Nephron (organoid): ENCODE data around the gene VAC14.

Experiments used
- H3K27ac Mint-ChIP-seq, 3 experiments: 2 replicates each; pipeline ENCODE4 v1.8.0; 2020; ENCODE audit warnings: mixed read lengths in 3 of 3, mild to moderate bottlenecking in 2 of 3, moderate library complexity in 1 of 3
- H3K27me3 Mint-ChIP-seq: 2 replicates; pipeline ENCODE4 v1.8.0; 2021; ENCODE audit warnings: low read depth, mild to moderate bottlenecking, moderate library complexity, mixed read lengths
- H3K36me3 Mint-ChIP-seq: 2 replicates; pipeline ENCODE4 v1.8.0; 2020; ENCODE audit warnings: low read depth, mixed read lengths
- H3K4me1 Mint-ChIP-seq: 2 replicates; pipeline ENCODE4 v1.8.0; 2020; ENCODE audit warnings: mixed read lengths
- H3K4me3 Mint-ChIP-seq, 3 experiments: 2 replicates each; pipeline ENCODE4 v1.8.0; 2020; ENCODE audit warnings: mild to moderate bottlenecking in 3 of 3, mixed read lengths in 3 of 3, moderate library complexity in 2 of 3
- H3K9me3 Mint-ChIP-seq: 2 replicates; pipeline ENCODE4 v1.8.0; 2020; ENCODE audit warnings: mixed read lengths
- TF ChIP-seq, protein P1 (sequence below), 3 experiments: fragments of 200-600 bp; sonication (generic); IDR thresholded peaks; one replicate each; pipeline ENCODE4 v1.5.0; 2021; ENCODE audit warnings: antibody characterized with exemption in 3 of 3; ENCODE audit not compliant: unreplicated experiment in 3 of 3

VAC14 gene

DNA sequence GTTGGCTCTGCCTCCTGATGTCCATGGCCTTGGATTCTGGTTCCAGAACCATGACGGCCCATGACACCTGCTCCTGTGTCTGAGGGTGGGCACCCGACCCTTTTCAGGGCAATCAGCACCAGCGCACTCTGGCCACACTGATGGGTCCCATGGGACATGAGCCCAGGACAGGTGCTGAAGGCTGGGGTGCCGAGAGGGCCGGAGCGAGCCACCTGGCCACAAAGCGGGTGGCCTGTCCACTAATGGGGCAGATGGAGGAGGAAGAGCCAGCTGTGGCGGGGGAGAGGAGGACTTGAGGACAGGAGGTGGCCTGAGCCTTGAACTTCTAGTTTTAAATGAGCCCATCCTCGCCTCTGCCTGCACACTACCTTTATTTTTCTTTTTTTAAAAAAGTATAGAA, 83.9 kb downstream of the VAC14 start:
- Mint-ChIP-seq H3K4me3 (no peak overlapping the region), H3K36me3 (peaks cover 29% of the 10 kb centered on the region), H3K27me3 (peaks cover 3% of the 10 kb centered on the region), H3K9me3 (no peaks in the 10 kb centered on the region), H3K4me1 (peaks cover 85% of the 10 kb centered on the region), H3K27ac (peak overlapping the region; percentile 97 to 100 (median 99))
- TF ChIP-seq, protein P1, sequence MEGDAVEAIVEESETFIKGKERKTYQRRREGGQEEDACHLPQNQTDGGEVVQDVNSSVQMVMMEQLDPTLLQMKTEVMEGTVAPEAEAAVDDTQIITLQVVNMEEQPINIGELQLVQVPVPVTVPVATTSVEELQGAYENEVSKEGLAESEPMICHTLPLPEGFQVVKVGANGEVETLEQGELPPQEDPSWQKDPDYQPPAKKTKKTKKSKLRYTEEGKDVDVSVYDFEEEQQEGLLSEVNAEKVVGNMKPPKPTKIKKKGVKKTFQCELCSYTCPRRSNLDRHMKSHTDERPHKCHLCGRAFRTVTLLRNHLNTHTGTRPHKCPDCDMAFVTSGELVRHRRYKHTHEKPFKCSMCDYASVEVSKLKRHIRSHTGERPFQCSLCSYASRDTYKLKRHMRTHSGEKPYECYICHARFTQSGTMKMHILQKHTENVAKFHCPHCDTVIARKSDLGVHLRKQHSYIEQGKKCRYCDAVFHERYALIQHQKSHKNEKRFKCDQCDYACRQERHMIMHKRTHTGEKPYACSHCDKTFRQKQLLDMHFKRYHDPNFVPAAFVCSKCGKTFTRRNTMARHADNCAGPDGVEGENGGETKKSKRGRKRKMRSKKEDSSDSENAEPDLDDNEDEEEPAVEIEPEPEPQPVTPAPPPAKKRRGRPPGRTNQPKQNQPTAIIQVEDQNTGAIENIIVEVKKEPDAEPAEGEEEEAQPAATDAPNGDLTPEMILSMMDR (IDR thresholded peaks at IDR 0.05; ENCODE audit: unreplicated experiment in 3 of 3) = no peak

DNA sequence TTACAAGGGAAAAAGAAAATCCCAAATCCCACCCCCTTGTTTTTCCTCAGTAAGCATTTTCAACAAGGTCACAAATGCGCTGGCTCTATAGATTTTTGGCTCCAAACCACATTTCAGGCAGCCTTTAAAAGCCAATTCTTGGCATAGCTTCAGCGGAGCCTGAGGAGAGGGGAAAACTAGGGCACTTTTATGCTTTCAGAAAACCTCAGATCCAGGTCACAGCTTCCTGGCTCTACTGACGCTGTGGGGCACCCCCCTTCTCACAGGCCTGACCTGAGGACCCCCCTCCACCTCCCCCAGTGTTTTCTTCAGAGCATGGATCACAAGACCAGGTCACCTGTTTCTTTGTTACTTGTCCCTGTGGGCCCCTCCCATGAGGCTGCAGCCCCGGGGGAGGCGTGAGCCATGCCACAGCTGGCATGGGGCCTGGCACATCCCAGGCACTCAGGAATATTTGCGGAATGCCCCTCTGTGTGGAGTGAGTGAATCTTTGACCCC, 85.0 kb downstream of the VAC14 start:
- peak overlapping the region; percentile 62 to 79 (median 69) for H3K4me3 Mint-ChIP-seq
- peaks cover 28% of the 10 kb centered on the region for H3K36me3 Mint-ChIP-seq
- TF ChIP-seq, protein P1 (IDR thresholded peaks at IDR 0.05; ENCODE audit: unreplicated experiment in 3 of 3) = no peak
- H3K4me1 Mint-ChIP-seq = peaks cover 92% of the 10 kb centered on the region
- H3K27ac Mint-ChIP-seq = peak overlapping the region; percentile 97 to 100 (median 99)
- no peaks in the 10 kb centered on the region for H3K9me3 Mint-ChIP-seq
- H3K27me3 Mint-ChIP-seq = no peaks in the 10 kb centered on the region

DNA sequence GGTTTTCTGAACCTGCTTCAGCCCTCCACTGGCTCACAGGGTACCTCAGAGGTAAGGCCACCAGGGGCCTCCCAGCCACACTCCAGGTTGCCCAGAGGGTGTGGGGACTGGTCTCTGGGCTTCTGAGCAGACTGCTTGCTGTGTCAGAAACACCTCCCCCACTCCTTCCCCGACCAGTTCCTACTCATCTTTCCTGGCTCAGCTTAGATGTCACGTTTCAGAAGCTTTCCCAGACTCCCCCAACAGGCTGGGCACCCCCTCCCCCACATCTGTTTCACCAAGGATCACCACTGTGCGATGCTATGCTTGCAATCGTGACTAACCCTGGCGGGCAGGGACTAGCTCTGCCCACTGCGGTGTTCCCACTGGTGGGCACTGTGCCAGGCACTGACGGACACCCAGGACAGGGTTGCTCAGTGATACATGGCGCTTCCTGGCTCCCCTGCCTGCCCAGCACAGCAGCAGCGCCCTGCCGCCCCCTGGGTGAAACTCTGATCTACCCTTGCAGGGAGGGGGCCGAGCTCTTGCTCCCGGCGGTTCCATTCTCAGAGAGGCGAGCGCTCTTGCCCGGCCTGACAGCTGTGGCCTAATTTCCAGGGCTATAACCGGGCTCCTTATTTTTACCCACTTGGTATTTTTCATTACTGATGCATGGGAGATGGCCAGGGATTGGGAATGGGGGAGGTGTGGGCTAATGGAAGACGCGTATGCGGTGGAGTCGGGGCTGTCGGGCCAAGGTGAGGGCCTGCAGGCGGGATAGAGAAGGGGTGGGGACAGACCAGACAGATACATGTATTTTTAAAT, 85.7 kb downstream of the VAC14 start:
- Mint-ChIP-seq H3K4me1 (peaks cover 95% of the 10 kb centered on the region), H3K27me3 (no peaks in the 10 kb centered on the region), H3K36me3 (peaks cover 21% of the 10 kb centered on the region), H3K4me3 (peak overlapping the region; percentile 62 to 79 (median 69)), H3K27ac (peak overlapping the region; percentile 97 to 100 (median 99)), H3K9me3 (no peaks in the 10 kb centered on the region)
- TF ChIP-seq, protein P1 (IDR thresholded peaks at IDR 0.05; ENCODE audit: unreplicated experiment in 3 of 3) = no peak

DNA sequence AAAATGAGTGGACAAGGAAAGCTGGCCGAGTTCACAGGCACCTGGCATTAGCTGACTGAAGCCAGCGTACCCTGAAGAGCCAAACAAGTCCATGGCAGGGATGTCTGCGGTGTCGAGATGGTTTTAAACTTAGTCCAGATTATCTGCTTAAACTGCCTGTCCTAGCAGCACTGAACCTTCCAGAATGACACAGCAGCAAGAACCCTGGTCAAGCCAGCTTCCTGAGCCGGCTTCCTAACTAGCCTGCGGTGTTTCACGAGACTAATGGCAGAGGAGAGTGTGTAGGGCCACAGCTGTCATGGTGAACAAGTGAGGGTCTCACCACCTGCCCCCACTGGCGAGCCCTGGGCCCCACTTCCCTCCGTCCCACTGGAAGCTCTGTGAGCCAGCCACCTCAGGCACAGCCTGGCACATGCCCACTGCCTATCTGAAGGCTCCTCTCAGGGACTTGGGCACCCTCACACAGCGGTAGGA, 86.3 kb downstream of the VAC14 start:
- H3K27ac Mint-ChIP-seq = peak overlapping the region; percentile 97 to 100 (median 99)
- H3K36me3 Mint-ChIP-seq = peaks cover 15% of the 10 kb centered on the region
- TF ChIP-seq, protein P1 (IDR thresholded peaks at IDR 0.05; ENCODE audit: unreplicated experiment in 3 of 3) = no peak
- peak overlapping the region; percentile 34 to 79 (median 60) for H3K4me3 Mint-ChIP-seq
- H3K9me3 Mint-ChIP-seq = no peaks in the 10 kb centered on the region
- H3K27me3 Mint-ChIP-seq = no peaks in the 10 kb centered on the region
- peaks cover 91% of the 10 kb centered on the region for H3K4me1 Mint-ChIP-seq

DNA sequence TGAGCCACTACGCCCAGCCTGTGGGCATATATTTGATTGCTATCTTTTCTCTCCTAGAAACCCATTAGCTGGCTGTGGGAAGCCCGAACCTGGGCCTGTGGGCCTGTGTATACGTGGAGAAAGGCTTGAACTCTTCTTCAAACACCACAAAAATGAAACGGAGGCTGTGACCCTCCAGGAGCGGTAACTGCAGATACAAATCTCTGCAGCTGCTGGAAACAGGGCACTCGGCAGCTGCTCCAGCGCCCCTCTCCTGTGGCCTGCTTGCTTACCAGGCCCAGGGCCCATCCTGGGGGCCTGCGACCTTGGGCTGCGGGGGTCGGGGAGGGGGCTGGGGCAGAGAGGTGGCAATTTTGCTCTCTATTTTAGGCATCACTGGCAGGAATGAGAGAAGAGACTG, 87.1 kb downstream of the VAC14 start:
- peaks cover 7% of the 10 kb centered on the region for H3K36me3 Mint-ChIP-seq
- H3K27ac Mint-ChIP-seq = peak overlapping the region; percentile 97 to 100 (median 99)
- TF ChIP-seq, protein P1 (IDR thresholded peaks at IDR 0.05; ENCODE audit: unreplicated experiment in 3 of 3) = no peak
- H3K4me3 Mint-ChIP-seq = peak overlapping the region in 2 of 3 experiments; percentile 60 to 79
- no peaks in the 10 kb centered on the region for H3K9me3 Mint-ChIP-seq
- peaks cover 89% of the 10 kb centered on the region for H3K4me1 Mint-ChIP-seq
- no peaks in the 10 kb centered on the region for H3K27me3 Mint-ChIP-seq
